ENCODE data around the gene STK10.

- TF ChIP-seq CTCF (IDR thresholded peaks at IDR 0.05; ENCODE audit: low read length) = no peak
- TF ChIP-seq EZH2 (IDR thresholded peaks at IDR 0.05; ENCODE audit: borderline replicate concordance, low read length) = no peak
Measured at GRCh38 chr5:171992305-171992704, 195.7 kb downstream of the STK10 start.
